PC-3 (cell line): ENCODE data around the gene LRCOL1.

Experiments used
- EZH2 ChIP-seq: fragments of 300-600 bp; sonication (generic); IDR thresholded peaks from one replicate; pipeline ENCODE4 v1.6.1; 2017; ENCODE audit warnings: antibody characterized with exemption, mild to moderate bottlenecking, low read length; ENCODE audit not compliant: unreplicated experiment
- EZH2phosphoT487 ChIP-seq: fragments of 300-600 bp; sonication (generic); IDR thresholded peaks from 2 replicates; pipeline ENCODE4 v1.6.1; 2018; ENCODE audit warnings: mild to moderate bottlenecking, antibody characterized with exemption, low read length, borderline replicate concordance
- TF ChIP-seq, protein P1 (sequence below): fragments of 300-600 bp; sonication (generic); conservative IDR thresholded peaks from 2 replicates; pipeline ENCODE4 v1.5.1; 2017; ENCODE audit warnings: antibody characterized with exemption, low read depth, mild to moderate bottlenecking, low read length

DNA sequence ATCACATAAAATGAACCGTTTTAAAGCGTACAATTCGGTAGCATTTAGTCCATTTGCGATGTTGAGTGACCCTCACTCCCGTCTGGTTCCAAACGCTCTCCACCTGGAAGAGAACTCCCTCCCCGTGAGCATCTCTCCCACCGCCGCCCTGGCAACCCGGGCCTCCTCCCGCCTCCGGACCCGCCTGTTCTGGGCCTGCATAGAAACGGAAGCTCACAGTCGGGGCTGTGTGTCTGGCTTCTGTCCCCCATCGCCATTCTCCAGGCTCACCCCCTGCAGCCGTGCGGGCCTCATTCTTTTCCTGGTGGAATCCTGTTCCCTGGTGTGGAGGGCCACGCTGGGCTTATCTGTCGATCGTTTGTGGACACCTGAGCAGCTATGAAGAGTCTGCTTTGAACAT, 17.3 kb downstream of the LRCOL1 start:
- TF ChIP-seq, protein P1, sequence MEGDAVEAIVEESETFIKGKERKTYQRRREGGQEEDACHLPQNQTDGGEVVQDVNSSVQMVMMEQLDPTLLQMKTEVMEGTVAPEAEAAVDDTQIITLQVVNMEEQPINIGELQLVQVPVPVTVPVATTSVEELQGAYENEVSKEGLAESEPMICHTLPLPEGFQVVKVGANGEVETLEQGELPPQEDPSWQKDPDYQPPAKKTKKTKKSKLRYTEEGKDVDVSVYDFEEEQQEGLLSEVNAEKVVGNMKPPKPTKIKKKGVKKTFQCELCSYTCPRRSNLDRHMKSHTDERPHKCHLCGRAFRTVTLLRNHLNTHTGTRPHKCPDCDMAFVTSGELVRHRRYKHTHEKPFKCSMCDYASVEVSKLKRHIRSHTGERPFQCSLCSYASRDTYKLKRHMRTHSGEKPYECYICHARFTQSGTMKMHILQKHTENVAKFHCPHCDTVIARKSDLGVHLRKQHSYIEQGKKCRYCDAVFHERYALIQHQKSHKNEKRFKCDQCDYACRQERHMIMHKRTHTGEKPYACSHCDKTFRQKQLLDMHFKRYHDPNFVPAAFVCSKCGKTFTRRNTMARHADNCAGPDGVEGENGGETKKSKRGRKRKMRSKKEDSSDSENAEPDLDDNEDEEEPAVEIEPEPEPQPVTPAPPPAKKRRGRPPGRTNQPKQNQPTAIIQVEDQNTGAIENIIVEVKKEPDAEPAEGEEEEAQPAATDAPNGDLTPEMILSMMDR: no peak
- TF ChIP-seq EZH2 (no peak), EZH2phosphoT487 (no peak)
